ENCODE measurements around the gene FAM193A. TPM values are rescaled to one million over a fixed set of nuclear protein-coding genes. Genes with fewer than 3 reads are reported as not detected.
"Not testable (repeated sequence)": the region's sequence is repeated elsewhere in the genome, so short reads cannot be mapped to it uniquely, and the experiment has no call there.

The FAM193A gene
- total and polyA plus RNA-seq, 12 donors = 7.5 to 20.6 (median 15.9) TPM

- H3K36me3 ChIP-seq = peaks cover 0 to 9% (median 0%) of the 10 kb centered on the region in 9 donors
- H3K4me1 ChIP-seq = peaks cover 10 to 43% (median 32%) of the 10 kb centered on the region in 9 donors
- 0 to 1% methylated on average over 62 to 98 of the region's 103 CpGs for WGBS, 2 donors
- intact Hi-C loops (cut with DNase I) = loop anchor here in 4 of 10 donors (5.0 kb wide), 3 partner anchors 70 to 295 kb away; partner anchors contain the start of genes RNF4 (in 4 of the 4), HAUS3 (in 1 of the 4) and POLN (in 1 of the 4)
- peak overlapping the region; percentile 83 to 98 (median 94) for H3K27ac ChIP-seq
- no peak for TF ChIP-seq CTCF (IDR thresholded peaks at IDR 0.05)
- no peaks in the 10 kb centered on the region for H3K9me3 ChIP-seq
- H3K27me3 ChIP-seq = no peaks in the 10 kb centered on the region
- ATAC-seq = peak in 1 of 8 donors; percentile 4
- H3K4me3 ChIP-seq = peak overlapping the region; percentile 82 to 98 (median 96)
- peak; percentile 29 to 48 for DNase-seq
Observed at GRCh38 chr4:2537011-2537830, 774 bp downstream of the FAM193A start.

GRCh38 chr4:2543580-2544191 is 7.2 kb downstream of the FAM193A start:
- DNase-seq; intact Hi-C loops (cut with DNase I); H3K9me3 ChIP-seq; ATAC-seq; H3K27me3 ChIP-seq; H3K27ac ChIP-seq; H3K4me3 ChIP-seq: not testable (repeated sequence)
- Histone ChIP-seq H3K36me3 (peaks cover 0 to 18% (median 0%) of the 10 kb centered on the region in 9 donors), H3K4me1 (peaks cover 9 to 46% (median 22%) of the 10 kb centered on the region in 9 donors)
- 89 to 92% methylated on average over 10 of the region's 10 CpGs for WGBS, 2 donors

DNA sequence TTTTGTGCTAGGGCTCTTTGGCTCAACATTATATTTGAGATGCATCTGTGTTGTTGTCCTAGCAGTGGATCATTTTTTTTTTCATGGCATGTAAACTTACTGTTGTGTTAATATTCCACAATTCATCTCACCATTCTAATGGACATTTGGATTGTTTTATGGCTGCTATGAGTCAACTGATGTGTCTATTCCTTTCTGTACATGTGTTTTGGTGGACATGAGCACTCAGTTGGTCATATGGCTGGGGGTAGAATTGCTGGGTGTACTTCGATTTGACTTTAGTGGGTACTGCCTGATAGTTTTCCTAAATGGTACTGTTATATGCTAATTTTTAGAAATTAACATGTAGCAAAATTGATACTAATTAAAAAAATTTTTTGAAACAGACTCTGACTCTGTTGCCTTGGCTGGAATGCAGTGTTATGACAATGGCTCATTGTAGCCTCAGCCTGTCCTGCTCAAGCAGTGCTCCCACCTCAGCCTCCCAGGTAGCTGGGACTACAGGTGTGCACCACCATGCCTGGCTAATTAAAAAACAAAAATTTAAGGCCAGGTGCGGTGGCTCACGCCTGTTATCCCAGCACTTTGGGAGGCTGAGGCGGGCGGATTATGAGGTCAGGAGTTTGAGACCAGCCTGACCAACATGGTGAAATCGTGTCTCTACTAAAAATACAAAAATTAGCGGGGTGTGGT is 9.0 kb downstream of the FAM193A start:
- DNase-seq (no peak), ATAC-seq (no peak)
- Histone ChIP-seq H3K36me3 (peaks cover 0 to 13% (median 0%) of the 10 kb centered on the region in 9 donors), H3K9me3 (no peaks in the 10 kb centered on the region), H3K4me3 (no peak overlapping the region), H3K27me3 (no peaks in the 10 kb centered on the region), H3K27ac (no peak overlapping the region), H3K4me1 (peaks cover 2 to 32% (median 12%) of the 10 kb centered on the region in 9 donors)
- intact Hi-C loops (cut with DNase I) = no loop called here
- no peak for TF ChIP-seq CTCF (IDR thresholded peaks at IDR 0.05)
- 98 to 99% methylated on average over 7 of the region's 7 CpGs for WGBS, 2 donors

DNA sequence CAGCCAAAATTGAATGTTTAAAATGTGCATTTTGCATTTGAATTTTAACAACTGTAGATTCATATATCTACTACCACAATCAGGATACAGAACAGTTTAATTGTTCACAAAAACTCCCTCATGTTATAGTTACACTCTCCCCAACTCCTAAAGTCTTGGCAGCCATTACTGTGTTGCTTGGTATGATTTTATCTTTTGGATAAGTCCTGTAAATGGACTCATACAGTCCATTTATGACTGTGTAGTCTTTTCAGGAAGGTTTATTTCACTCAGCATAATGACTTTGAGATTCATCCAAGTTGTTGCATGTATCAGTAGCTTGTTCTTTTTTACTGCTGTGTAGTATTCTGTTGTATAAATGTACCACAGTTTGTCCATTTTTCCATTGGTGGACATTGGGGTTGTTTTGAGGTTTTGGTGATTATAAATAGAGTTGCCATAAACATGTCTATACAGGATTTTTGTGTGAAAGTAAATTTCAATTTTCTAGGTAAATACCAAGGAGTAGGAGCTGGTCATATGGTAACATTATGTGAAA is 9.9 kb downstream of the FAM193A start:
- intact Hi-C loops (cut with DNase I) = no loop called here
- no peak overlapping the region for H3K27ac ChIP-seq

GRCh38 chr4:2546961-2547691 is 10.7 kb downstream of the FAM193A start:
- ATAC-seq; intact Hi-C loops (cut with DNase I); DNase-seq; H3K4me3 ChIP-seq; H3K9me3 ChIP-seq; H3K27ac ChIP-seq; H3K27me3 ChIP-seq: not testable (repeated sequence)
- Histone ChIP-seq H3K4me1 (peaks cover 2 to 30% (median 12%) of the 10 kb centered on the region in 9 donors), H3K36me3 (peaks cover 0 to 12% (median 0%) of the 10 kb centered on the region in 9 donors)
- 96 to 97% methylated on average over 16 of the region's 16 CpGs for WGBS, 2 donors

More for the DNA sequence above, 9.9 kb downstream of the FAM193A start:
- H3K9me3 ChIP-seq = no peaks in the 10 kb centered on the region
- H3K4me1 ChIP-seq = peaks cover 2 to 32% (median 12%) of the 10 kb centered on the region in 9 donors
- H3K4me3 ChIP-seq = no peak overlapping the region
- H3K27me3 ChIP-seq = no peaks in the 10 kb centered on the region
- no peak for DNase-seq
- no peak for TF ChIP-seq CTCF (IDR thresholded peaks at IDR 0.05)
- ATAC-seq = no peak
- H3K36me3 ChIP-seq = peaks cover 0 to 13% (median 0%) of the 10 kb centered on the region in 9 donors

All from heart right ventricle (tissue), 16 donors.